Prostate gland (tissue), 2 donors: ENCODE data around the gene MEST. TPM values are rescaled to one million over a fixed set of nuclear protein-coding genes. Genes with fewer than 3 reads are reported as not detected.

Source experiments
- DNase-seq: peaks from one replicate; pipeline ENCODE4 v3.0.0-alpha.2; 2019; ENCODE audit warnings: low spot score
- H3K27ac ChIP-seq, 2 donors: fragments of 200-600 bp; sonication (generic); 2 replicates each; pipeline ENCODE4 v1.5.1; 2017 to 2019
- H3K27me3 ChIP-seq: fragments of 200-600 bp; sonication (generic); replicated peaks from 2 replicates; pipeline ENCODE4 v1.5.1; 2019; ENCODE audit not compliant: insufficient read depth
- H3K36me3 ChIP-seq, 2 donors: fragments of 200-600 bp; sonication (generic); 1 replicate in 1 of 2; 2 replicates in 1 of 2; pipeline versions ENCODE4 v1.5.1 to v1.8.1; 2017 to 2019
- H3K4me1 ChIP-seq: fragments of 200-600 bp; sonication (generic); replicated peaks from 2 replicates; pipeline ENCODE4 v1.5.1; 2019
- H3K4me3 ChIP-seq, 2 donors: fragments of 200-600 bp; sonication (generic); 2 replicates each; pipeline ENCODE4 v1.5.1; 2017 to 2019
- H3K9me3 ChIP-seq: fragments of 200-600 bp; sonication (generic); 2 replicates; pipeline ENCODE4 v1.5.1; 2017
- POLR2A ChIP-seq: fragments of 450-650 bp; IDR thresholded peaks from one replicate; pipeline ENCODE4 v1.6.1; 2016; ENCODE audit warnings: antibody characterized with exemption, mild to moderate bottlenecking
- POLR2AphosphoS5 ChIP-seq: sonication (generic); formaldehyde crosslinking; IDR thresholded peaks from one replicate; pipeline ENCODE4 v1.6.1; 2017; ENCODE audit warnings: antibody characterized with exemption
- WGBS: methylation state at CpG from one replicate; pipeline ENCODE4 v1.1.5; 2018; 5-methylcytosine and 5-hydroxymethylcytosine counted together
- intact Hi-C: fragments of 100-400 bp; cut with DNase I; formaldehyde crosslinking; loops from one replicate; pipeline ENCODE4 v1.14.2; 2022
- total RNA-seq, 2 donors: library from RNA; depleted of rRNA; stranded (reverse); fragments of >200 nt; gene quantifications; one replicate each; pipeline ENCODE4 v1.1.0, GENCODE V29; 2016
- TF ChIP-seq, protein P1 (sequence below), 4 experiments: fragments of 200-600 bp in 2 of 4; fragments of 450-650 bp in 2 of 4; sonication (generic) in 2 of 4; IDR thresholded peaks; 1 replicate in 3 of 4; 2 replicates in 1 of 4; pipeline ENCODE4 v1.5.1; 2016 to 2019; ENCODE audit warnings: antibody characterized with exemption in 4 of 4, mild to moderate bottlenecking in 2 of 4, moderate library complexity in 2 of 4

The MEST gene
- total RNA-seq, 2 donors from 2014 or later = 31.1 to 41.6 TPM

DNA sequence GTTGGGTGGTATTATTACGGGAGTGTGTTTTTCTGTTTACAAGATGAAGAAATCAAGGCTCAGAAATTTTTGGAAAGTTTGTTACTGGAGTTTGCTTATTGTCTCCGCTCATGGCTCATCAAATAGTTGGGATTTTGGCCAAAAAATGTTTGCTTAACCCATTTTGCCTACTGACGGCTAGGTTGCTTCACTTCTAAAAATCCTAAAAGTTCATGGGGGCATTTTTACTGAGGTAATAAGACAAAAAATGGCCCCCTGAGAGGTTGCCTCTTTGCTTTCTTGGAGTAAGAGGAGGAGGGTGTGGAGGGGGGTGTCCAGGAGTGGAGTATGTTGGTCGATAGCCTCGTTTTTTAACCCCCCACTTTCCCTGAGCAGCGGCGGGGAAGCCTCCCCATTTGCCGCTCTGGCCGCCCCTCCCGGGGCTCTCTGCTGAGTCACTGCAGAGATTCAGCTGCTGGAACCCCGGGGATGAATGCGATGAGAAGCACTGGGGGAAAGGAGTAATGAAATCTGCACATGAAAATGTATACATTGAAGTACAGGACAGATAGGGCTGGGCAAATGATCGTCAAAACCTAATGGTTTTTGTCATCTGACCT is 1.5 kb downstream of the MEST start:
- Histone ChIP-seq H3K27me3 (no peaks in the 10 kb centered on the region), H3K36me3 (no peaks in the 10 kb centered on the region), H3K27ac (no peak overlapping the region), H3K4me3 (peak overlapping the region; percentile 19 to 31), H3K9me3 (no peaks in the 10 kb centered on the region), H3K4me1 (peaks cover 4% of the 10 kb centered on the region)
- intact Hi-C loops = no loop called here
- no peak for DNase-seq
- TF ChIP-seq, protein P1, sequence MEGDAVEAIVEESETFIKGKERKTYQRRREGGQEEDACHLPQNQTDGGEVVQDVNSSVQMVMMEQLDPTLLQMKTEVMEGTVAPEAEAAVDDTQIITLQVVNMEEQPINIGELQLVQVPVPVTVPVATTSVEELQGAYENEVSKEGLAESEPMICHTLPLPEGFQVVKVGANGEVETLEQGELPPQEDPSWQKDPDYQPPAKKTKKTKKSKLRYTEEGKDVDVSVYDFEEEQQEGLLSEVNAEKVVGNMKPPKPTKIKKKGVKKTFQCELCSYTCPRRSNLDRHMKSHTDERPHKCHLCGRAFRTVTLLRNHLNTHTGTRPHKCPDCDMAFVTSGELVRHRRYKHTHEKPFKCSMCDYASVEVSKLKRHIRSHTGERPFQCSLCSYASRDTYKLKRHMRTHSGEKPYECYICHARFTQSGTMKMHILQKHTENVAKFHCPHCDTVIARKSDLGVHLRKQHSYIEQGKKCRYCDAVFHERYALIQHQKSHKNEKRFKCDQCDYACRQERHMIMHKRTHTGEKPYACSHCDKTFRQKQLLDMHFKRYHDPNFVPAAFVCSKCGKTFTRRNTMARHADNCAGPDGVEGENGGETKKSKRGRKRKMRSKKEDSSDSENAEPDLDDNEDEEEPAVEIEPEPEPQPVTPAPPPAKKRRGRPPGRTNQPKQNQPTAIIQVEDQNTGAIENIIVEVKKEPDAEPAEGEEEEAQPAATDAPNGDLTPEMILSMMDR (IDR thresholded peaks at IDR 0.05) = no peak
- TF ChIP-seq POLR2A = no peak
- TF ChIP-seq POLR2AphosphoS5 = no peak
- 59% methylated on average over 13 of the region's 13 CpGs for WGBS

GRCh38 chr7:130494431-130494858 is 2.6 kb downstream of the MEST start:
- intact Hi-C loops = no loop called here
- WGBS = 54% methylated on average over 2 of the region's 2 CpGs

DNA sequence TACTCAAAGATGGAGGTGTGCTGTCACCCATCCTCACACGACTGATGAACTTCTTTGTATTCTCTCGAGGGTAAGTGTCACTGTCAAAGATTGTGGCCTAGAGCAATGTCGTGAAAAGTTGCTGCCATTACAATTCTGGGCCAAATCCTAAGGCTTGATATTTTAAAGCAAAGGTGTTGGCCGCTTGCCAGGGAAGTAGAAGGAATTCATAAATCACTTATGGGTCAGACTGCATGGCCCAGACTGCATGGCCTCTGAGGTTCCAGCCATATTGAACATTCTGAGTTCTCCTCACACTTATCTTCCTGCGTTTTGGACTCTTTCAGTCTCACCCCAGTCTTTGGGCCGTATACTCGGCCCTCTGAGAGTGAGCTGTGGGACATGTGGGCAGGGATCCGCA is 8.6 kb downstream of the MEST start:
- no peak for DNase-seq
- H3K27ac ChIP-seq = no peak overlapping the region
- no peaks in the 10 kb centered on the region for H3K36me3 ChIP-seq
- no peaks in the 10 kb centered on the region for H3K4me1 ChIP-seq
- H3K27me3 ChIP-seq = no peaks in the 10 kb centered on the region
- no peak overlapping the region for H3K4me3 ChIP-seq
- WGBS = 78% methylated on average over 8 of the region's 8 CpGs
- intact Hi-C loops = no loop called here
- H3K9me3 ChIP-seq = no peaks in the 10 kb centered on the region
- TF ChIP-seq POLR2A (no peak), POLR2AphosphoS5 (no peak)
- TF ChIP-seq, protein P1 (IDR thresholded peaks at IDR 0.05) = no peak

More at GRCh38 chr7:130494431-130494858, 2.6 kb downstream of the MEST start:
- H3K36me3 ChIP-seq = no peaks in the 10 kb centered on the region
- H3K9me3 ChIP-seq = no peaks in the 10 kb centered on the region
- H3K4me3 ChIP-seq = no peak overlapping the region
- TF ChIP-seq POLR2A (no peak), POLR2AphosphoS5 (no peak)
- TF ChIP-seq, protein P1 (IDR thresholded peaks at IDR 0.05) = no peak
- no peaks in the 10 kb centered on the region for H3K27me3 ChIP-seq
- DNase-seq = no peak
- no peak overlapping the region for H3K27ac ChIP-seq
- peaks cover 4% of the 10 kb centered on the region for H3K4me1 ChIP-seq

DNA sequence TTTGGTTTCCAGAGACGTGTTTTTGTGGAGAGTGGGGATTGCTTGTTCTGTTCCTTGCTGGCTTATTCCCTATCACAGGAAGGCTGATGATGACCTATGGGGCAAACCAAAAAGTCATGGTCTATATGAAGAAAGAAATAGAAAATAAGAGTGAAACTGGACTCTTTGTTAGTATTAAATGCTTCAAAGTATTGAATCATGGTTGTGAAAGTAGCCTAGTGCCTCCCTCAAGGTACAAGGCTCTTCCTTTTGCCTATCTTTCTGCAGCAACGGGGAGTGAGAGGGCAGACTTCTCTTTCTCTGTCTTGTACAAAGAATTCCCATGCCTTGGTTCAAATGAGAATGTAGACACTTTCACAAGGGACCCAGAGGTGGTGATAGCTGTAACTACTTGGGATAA is 9.0 kb downstream of the MEST start:
- Histone ChIP-seq H3K4me1 (no peaks in the 10 kb centered on the region), H3K9me3 (no peaks in the 10 kb centered on the region), H3K27ac (no peak overlapping the region), H3K27me3 (no peaks in the 10 kb centered on the region), H3K36me3 (no peaks in the 10 kb centered on the region), H3K4me3 (no peak overlapping the region)
- WGBS = 89% methylated on average over 2 of the region's 2 CpGs
- TF ChIP-seq, protein P1 (IDR thresholded peaks at IDR 0.05) = no peak
- no peak for TF ChIP-seq POLR2AphosphoS5
- TF ChIP-seq POLR2A = no peak
- DNase-seq = no peak
- intact Hi-C loops = no loop called here

- Histone ChIP-seq H3K27ac (no peak overlapping the region), H3K36me3 (no peaks in the 10 kb centered on the region), H3K4me3 (no peak overlapping the region), H3K4me1 (no peaks in the 10 kb centered on the region), H3K9me3 (no peaks in the 10 kb centered on the region), H3K27me3 (no peaks in the 10 kb centered on the region)
- no peak for TF ChIP-seq POLR2A
- TF ChIP-seq, protein P1 (IDR thresholded peaks at IDR 0.05) = no peak
- TF ChIP-seq POLR2AphosphoS5 = no peak
- no peak for DNase-seq
- intact Hi-C loops = no loop called here
Observed at GRCh38 chr7:130505753-130506152, 13.9 kb downstream of the MEST start.
